ENCODE results near the gene C2CD2.
A peak's percentile ranks its signal among the peaks of the same experiment; 100 is the strongest.

Gene C2CD2

GRCh38 chr21:41903559-41904351 is 50.1 kb downstream of the C2CD2 start:
- no peak for DNase-seq

GRCh38 chr21:41902946-41903345 is 50.9 kb downstream of the C2CD2 start:
- no peak for DNase-seq

- no peak for DNase-seq
These were observed 52.0 kb downstream of the C2CD2 start for GRCh38 chr21:41901782-41902181.

GRCh38 chr21:41901099-41901498 is 52.7 kb downstream of the C2CD2 start:
- peak; percentile 16 to 26 for DNase-seq

GRCh38 chr21:41900401-41900800 is 53.4 kb downstream of the C2CD2 start:
- no peak for DNase-seq

GRCh38 chr21:41899426-41900202 is 54.2 kb downstream of the C2CD2 start:
- DNase-seq = peak in 1 of 2 donors; percentile 23

- DNase-seq = no peak
These were observed 54.8 kb downstream of the C2CD2 start for GRCh38 chr21:41898998-41899397.

GRCh38 chr21:41897700-41898099 is 56.1 kb downstream of the C2CD2 start:
- no peak for DNase-seq

GRCh38 chr21:41897047-41897669 is 56.7 kb downstream of the C2CD2 start:
- no peak for DNase-seq

GRCh38 chr21:41895643-41896493 is 58.0 kb downstream of the C2CD2 start:
- peak; percentile 67 to 71 for DNase-seq

GRCh38 chr21:41894922-41895557 is 58.8 kb downstream of the C2CD2 start:
- no peak for DNase-seq

GRCh38 chr21:41894511-41894910 is 59.3 kb downstream of the C2CD2 start:
- DNase-seq = no peak

GRCh38 chr21:41892726-41893125 is 61.1 kb downstream of the C2CD2 start:
- DNase-seq = no peak

GRCh38 chr21:41891132-41891531 is 62.7 kb downstream of the C2CD2 start:
- no peak for DNase-seq

- DNase-seq = no peak
These were observed 63.5 kb downstream of the C2CD2 start for GRCh38 chr21:41890355-41890754.

- DNase-seq = no peak
These were observed 65.0 kb downstream of the C2CD2 start for GRCh38 chr21:41888749-41889376.

GRCh38 chr21:41887667-41888066 is 66.2 kb downstream of the C2CD2 start:
- DNase-seq = no peak

- no peak for DNase-seq
These were observed 67.5 kb downstream of the C2CD2 start for GRCh38 chr21:41886328-41886727.

- DNase-seq = no peak
These were observed 68.3 kb downstream of the C2CD2 start for GRCh38 chr21:41885341-41886024.

- DNase-seq = no peak
These were observed 69.3 kb downstream of the C2CD2 start for GRCh38 chr21:41884501-41885030.

- no peak for DNase-seq
These were observed 70.2 kb downstream of the C2CD2 start for GRCh38 chr21:41883582-41883981.

All from CD4-positive, alpha-beta T cell treated with Interleukin-4 for 1 hour (primary cell).